K562 (cell line): ENCODE measurements around the gene FMO1. TPM values are rescaled to one million over a fixed set of nuclear protein-coding genes. Genes with fewer than 3 reads are reported as not detected.

Source experiments
- ADNP ChIP-seq: fragments of 200-800 bp; sonication (Bioruptor generic); IDR thresholded peaks from 2 replicates; pipeline ENCODE4 v1.6.1; 2016; ENCODE audit warnings: missing genetic modification characterization, missing compliant biosample characterization
- CREBBP ChIP-seq: IDR thresholded peaks from one replicate; pipeline ENCODE4 v1.6.1; 2012; ENCODE audit warnings: low read depth, mild to moderate bottlenecking, control low read depth, inconsistent platforms, low read length
- ESRRB ChIP-seq: fragments of 250-450 bp; sonication (Bioruptor Pico); IDR thresholded peaks from 2 replicates; pipeline ENCODE4 v1.5.0; 2020; ENCODE audit warnings: mild to moderate bottlenecking, moderate library complexity, borderline replicate concordance
- HOXB6 ChIP-seq: fragments of 250-450 bp; sonication (Bioruptor Pico); IDR thresholded peaks from 2 replicates; pipeline ENCODE4 v1.5.1; 2022; ENCODE audit warnings: mild to moderate bottlenecking, borderline replicate concordance
- MYBL2 ChIP-seq, 2 experiments: fragments of 450-650 bp in 1 of 2; sonication (generic) in 1 of 2; formaldehyde crosslinking in 1 of 2; IDR thresholded peaks; 2 replicates each; pipeline versions ENCODE4 v1.6.1 to v1.8.1; 2017 to 2022; ENCODE audit warnings: borderline replicate concordance in 1 of 2, inconsistent platforms in 1 of 2, low read depth in 1 of 2, mild to moderate bottlenecking in 1 of 2, missing genetic modification reagents in 1 of 2, moderate library complexity in 1 of 2
- NFE2L1 ChIP-seq: fragments of 450-650 bp; IDR thresholded peaks from 2 replicates; pipeline ENCODE4 v1.6.1; 2016; ENCODE audit warnings: missing genetic modification characterization, low read depth, mild to moderate bottlenecking, missing compliant biosample characterization, moderate library complexity, borderline replicate concordance
- NR3C1 ChIP-seq: sonication (generic); formaldehyde crosslinking; IDR thresholded peaks from 2 replicates; pipeline ENCODE4 v1.8.1; 2022; ENCODE audit warnings: missing genetic modification reagents
- TCFL5 ChIP-seq: fragments of 250-450 bp; sonication (Bioruptor Pico); conservative IDR thresholded peaks from 2 replicates; pipeline ENCODE4 v1.6.1; 2021; ENCODE audit warnings: mild to moderate bottlenecking, moderate library complexity, matching md5 sums
- ZBTB17 ChIP-seq: fragments of 450-650 bp; formaldehyde crosslinking; IDR thresholded peaks from 2 replicates; pipeline ENCODE4 v1.4.0; 2020; ENCODE audit warnings: mild to moderate bottlenecking
- ZNF133 ChIP-seq: fragments of 250-450 bp; sonication (Bioruptor Pico); IDR thresholded peaks from 2 replicates; pipeline ENCODE4 v1.4.0; 2020; ENCODE audit warnings: mild to moderate bottlenecking
- ZNF3 ChIP-seq: fragments of 250-450 bp; sonication (Bioruptor Pico); IDR thresholded peaks from 2 replicates; pipeline ENCODE4 v1.5.0; 2021; ENCODE audit warnings: mild to moderate bottlenecking, moderate library complexity
- ZNF41 ChIP-seq: fragments of 250-450 bp; sonication (Bioruptor Pico); conservative IDR thresholded peaks from 2 replicates; pipeline ENCODE4 v1.4.0; 2020; ENCODE audit warnings: mild to moderate bottlenecking
- ZNF75A ChIP-seq: fragments of 450-650 bp; formaldehyde crosslinking; IDR thresholded peaks from 2 replicates; pipeline ENCODE4 v1.4.0; 2020; ENCODE audit warnings: mild to moderate bottlenecking
- polyA plus RNA-seq, 8 experiments: library from polyadenylated mRNA; depleted of rRNA in 4 of 8; stranded (reverse) in 5 of 8; unstranded in 3 of 8; fragments of >200 nt; fragmentation: Nextera tagmentation in 2 of 8; fragmentation: Illumina TruSeq in 1 of 8; extraction: Ambion mirVana in 2 of 8; extraction: Trizol in 1 of 8; gene quantifications; 2 replicates each; pipeline versions ENCODE4 v1.2.1 to v1.2.3, GENCODE V29; 2011 to 2014; ENCODE audit warnings: inconsistent platforms in 1 of 8, missing spikeins in 1 of 8
- total RNA-seq, 7 experiments: library from RNA; depleted of rRNA in 6 of 7; stranded (reverse); fragments of >200 nt in 6 of 7; fragmentation: Illumina TruSeq in 2 of 7; extraction: Trizol in 2 of 7; gene quantifications; 2 replicates each; pipeline versions ENCODE4 v1.2.1 to v1.2.3, GENCODE V29; 2011 to 2021; ENCODE audit warnings: low replicate concordance in 1 of 7
- TF ChIP-seq, protein P1 (sequence below): fragments of 450-650 bp; IDR thresholded peaks from 2 replicates; pipeline ENCODE4 v1.6.1; 2017; ENCODE audit warnings: antibody characterized with exemption, mild to moderate bottlenecking
- TF ChIP-seq, protein P2 (sequence below): fragments of 250-450 bp; sonication (Bioruptor Pico); IDR thresholded peaks from 2 replicates; pipeline ENCODE4 v1.8.0; 2022; ENCODE audit warnings: moderate library complexity, mild to moderate bottlenecking, inconsistent platforms
- TF ChIP-seq, protein P3 (sequence below), 2 experiments: fragments of 450-650 bp; IDR thresholded peaks; 2 replicates each; pipeline ENCODE4 v1.6.1; 2018; ENCODE audit warnings: mild to moderate bottlenecking in 2 of 2, low read depth in 1 of 2; ENCODE audit not compliant: partially characterized antibody in 2 of 2
- TF ChIP-seq, protein P4 (sequence below): fragments of 450-650 bp; IDR thresholded peaks from 2 replicates; pipeline ENCODE4 v1.6.1; 2018; ENCODE audit warnings: mild to moderate bottlenecking, low read depth; ENCODE audit not compliant: partially characterized antibody

FMO1 gene
- total and polyA plus RNA-seq, 9 of the 15 experiments (the other 6 are each of a cell fraction or from before 2014, with no cell fraction given), result not detected

DNA sequence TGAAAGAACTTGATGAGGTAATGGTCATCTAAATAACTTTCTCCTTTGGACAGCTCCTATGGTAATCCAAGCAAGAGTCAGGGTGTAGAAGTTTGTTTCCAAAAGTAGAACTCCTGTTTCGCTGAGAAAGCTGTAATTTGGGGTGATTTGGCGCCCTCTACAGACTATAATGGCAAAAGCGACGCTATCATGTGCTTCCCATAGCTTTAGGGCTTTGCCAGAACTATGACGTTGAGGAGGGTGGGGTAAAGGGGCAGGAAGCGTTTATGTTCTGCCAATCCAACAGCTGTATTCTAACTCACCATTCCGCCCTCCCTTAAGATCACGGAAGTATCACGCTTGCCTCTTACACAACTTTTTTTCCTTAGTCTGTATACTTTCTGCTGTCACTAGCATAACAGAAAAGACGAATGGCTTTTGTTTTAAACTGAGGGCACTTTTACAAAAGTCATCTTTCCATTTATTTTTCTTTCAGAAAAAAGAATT lies 65.6 kb downstream of the FMO1 start, which contains the start of gene FMO4 (continued):
- TF ChIP-seq, protein P1, sequence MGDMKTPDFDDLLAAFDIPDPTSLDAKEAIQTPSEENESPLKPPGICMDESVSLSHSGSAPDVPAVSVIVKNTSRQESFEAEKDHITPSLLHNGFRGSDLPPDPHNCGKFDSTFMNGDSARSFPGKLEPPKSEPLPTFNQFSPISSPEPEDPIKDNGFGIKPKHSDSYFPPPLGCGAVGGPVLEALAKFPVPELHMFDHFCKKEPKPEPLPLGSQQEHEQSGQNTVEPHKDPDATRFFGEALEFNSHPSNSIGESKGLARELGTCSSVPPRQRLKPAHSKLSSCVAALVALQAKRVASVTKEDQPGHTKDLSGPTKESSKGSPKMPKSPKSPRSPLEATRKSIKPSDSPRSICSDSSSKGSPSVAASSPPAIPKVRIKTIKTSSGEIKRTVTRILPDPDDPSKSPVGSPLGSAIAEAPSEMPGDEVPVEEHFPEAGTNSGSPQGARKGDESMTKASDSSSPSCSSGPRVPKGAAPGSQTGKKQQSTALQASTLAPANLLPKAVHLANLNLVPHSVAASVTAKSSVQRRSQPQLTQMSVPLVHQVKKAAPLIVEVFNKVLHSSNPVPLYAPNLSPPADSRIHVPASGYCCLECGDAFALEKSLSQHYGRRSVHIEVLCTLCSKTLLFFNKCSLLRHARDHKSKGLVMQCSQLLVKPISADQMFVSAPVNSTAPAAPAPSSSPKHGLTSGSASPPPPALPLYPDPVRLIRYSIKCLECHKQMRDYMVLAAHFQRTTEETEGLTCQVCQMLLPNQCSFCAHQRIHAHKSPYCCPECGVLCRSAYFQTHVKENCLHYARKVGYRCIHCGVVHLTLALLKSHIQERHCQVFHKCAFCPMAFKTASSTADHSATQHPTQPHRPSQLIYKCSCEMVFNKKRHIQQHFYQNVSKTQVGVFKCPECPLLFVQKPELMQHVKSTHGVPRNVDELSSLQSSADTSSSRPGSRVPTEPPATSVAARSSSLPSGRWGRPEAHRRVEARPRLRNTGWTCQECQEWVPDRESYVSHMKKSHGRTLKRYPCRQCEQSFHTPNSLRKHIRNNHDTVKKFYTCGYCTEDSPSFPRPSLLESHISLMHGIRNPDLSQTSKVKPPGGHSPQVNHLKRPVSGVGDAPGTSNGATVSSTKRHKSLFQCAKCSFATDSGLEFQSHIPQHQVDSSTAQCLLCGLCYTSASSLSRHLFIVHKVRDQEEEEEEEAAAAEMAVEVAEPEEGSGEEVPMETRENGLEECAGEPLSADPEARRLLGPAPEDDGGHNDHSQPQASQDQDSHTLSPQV, result no peak
- no peak for TF ChIP-seq ZBTB17 (CRISPR knock-in tag)
- TF ChIP-seq ADNP (tag), result no peak
- TF ChIP-seq, protein P2, sequence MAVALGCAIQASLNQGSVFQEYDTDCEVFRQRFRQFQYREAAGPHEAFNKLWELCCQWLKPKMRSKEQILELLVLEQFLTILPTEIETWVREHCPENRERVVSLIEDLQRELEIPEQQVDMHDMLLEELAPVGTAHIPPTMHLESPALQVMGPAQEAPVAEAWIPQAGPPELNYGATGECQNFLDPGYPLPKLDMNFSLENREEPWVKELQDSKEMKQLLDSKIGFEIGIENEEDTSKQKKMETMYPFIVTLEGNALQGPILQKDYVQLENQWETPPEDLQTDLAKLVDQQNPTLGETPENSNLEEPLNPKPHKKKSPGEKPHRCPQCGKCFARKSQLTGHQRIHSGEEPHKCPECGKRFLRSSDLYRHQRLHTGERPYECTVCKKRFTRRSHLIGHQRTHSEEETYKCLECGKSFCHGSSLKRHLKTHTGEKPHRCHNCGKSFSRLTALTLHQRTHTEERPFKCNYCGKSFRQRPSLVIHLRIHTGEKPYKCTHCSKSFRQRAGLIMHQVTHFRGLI (CRISPR knock-in tag), result no peak
- no peak for TF ChIP-seq ESRRB (CRISPR knock-in tag)
- TF ChIP-seq NR3C1 (CRISPR knock-in tag), result no peak
- TF ChIP-seq, protein P3, sequence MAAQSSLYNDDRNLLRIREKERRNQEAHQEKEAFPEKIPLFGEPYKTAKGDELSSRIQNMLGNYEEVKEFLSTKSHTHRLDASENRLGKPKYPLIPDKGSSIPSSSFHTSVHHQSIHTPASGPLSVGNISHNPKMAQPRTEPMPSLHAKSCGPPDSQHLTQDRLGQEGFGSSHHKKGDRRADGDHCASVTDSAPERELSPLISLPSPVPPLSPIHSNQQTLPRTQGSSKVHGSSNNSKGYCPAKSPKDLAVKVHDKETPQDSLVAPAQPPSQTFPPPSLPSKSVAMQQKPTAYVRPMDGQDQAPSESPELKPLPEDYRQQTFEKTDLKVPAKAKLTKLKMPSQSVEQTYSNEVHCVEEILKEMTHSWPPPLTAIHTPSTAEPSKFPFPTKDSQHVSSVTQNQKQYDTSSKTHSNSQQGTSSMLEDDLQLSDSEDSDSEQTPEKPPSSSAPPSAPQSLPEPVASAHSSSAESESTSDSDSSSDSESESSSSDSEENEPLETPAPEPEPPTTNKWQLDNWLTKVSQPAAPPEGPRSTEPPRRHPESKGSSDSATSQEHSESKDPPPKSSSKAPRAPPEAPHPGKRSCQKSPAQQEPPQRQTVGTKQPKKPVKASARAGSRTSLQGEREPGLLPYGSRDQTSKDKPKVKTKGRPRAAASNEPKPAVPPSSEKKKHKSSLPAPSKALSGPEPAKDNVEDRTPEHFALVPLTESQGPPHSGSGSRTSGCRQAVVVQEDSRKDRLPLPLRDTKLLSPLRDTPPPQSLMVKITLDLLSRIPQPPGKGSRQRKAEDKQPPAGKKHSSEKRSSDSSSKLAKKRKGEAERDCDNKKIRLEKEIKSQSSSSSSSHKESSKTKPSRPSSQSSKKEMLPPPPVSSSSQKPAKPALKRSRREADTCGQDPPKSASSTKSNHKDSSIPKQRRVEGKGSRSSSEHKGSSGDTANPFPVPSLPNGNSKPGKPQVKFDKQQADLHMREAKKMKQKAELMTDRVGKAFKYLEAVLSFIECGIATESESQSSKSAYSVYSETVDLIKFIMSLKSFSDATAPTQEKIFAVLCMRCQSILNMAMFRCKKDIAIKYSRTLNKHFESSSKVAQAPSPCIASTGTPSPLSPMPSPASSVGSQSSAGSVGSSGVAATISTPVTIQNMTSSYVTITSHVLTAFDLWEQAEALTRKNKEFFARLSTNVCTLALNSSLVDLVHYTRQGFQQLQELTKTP (IDR thresholded peaks at IDR 0.05; ENCODE audit: low read depth in 1 of 2, partially characterized antibody in 2 of 2), result no peak
- no peak for TF ChIP-seq HOXB6 (CRISPR knock-in tag)
- TF ChIP-seq NFE2L1 (tag), result no peak
- TF ChIP-seq MYBL2 (IDR thresholded peaks at IDR 0.05; ENCODE audit: low read depth), result no peak
- no peak for TF ChIP-seq MYBL2 (CRISPR knock-in tag; IDR thresholded peaks at IDR 0.05; ENCODE audit: borderline replicate concordance)
- TF ChIP-seq ZNF75A (CRISPR knock-in tag), result no peak
- TF ChIP-seq ZNF3 (CRISPR knock-in tag), result no peak
- no peak for TF ChIP-seq ZNF41
- no peak for TF ChIP-seq ZNF133 (CRISPR knock-in tag)
- TF ChIP-seq TCFL5 (CRISPR knock-in tag), result no peak
- TF ChIP-seq CREBBP, result no peak
- TF ChIP-seq, protein P4, sequence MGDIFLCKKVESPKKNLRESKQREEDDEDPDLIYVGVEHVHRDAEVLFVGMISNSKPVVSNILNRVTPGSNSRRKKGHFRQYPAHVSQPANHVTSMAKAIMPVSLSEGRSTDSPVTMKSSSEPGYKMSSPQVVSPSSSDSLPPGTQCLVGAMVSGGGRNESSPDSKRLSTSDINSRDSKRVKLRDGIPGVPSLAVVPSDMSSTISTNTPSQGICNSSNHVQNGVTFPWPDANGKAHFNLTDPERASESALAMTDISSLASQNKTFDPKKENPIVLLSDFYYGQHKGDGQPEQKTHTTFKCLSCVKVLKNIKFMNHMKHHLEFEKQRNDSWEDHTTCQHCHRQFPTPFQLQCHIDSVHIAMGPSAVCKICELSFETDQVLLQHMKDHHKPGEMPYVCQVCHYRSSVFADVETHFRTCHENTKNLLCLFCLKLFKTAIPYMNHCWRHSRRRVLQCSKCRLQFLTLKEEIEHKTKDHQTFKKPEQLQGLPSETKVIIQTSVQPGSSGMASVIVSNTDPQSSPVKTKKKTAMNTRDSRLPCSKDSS, result no peak
